Activated naive CD4-positive, alpha-beta T cell treated with anti-CD3 and anti-CD28 coated beads for 36 hours (primary cell): ENCODE data around the gene GJC1. TPM values are rescaled to one million over a fixed set of nuclear protein-coding genes. Genes with fewer than 3 reads are reported as not detected.
"Not testable (repeated sequence)": the region's sequence is repeated elsewhere in the genome, so short reads cannot be mapped to it uniquely, and the experiment has no call there.

Experiments used
- CTCF ChIA-PET: fragments of 350-600 bp; sonication (Branson Sonifier 250); formaldehyde crosslinking; loops from one replicate; lab custom pipeline; 2021; ENCODE audit warnings: antibody characterized with exemption; lab: Charles Lee
- DNase-seq: peaks from one replicate; pipeline ENCODE4 v3.0.0-alpha.2; 2020
- H3K27ac Mint-ChIP-seq: one replicate; pipeline ENCODE4 v1.8.0; 2021; ENCODE audit warnings: mild to moderate bottlenecking, mixed read lengths
- H3K27me3 Mint-ChIP-seq: one replicate; pipeline ENCODE4 v1.8.0; 2021; ENCODE audit warnings: low read depth, mixed read lengths
- H3K36me3 Mint-ChIP-seq: one replicate; pipeline ENCODE4 v1.8.0; 2021; ENCODE audit warnings: low read depth, mixed read lengths
- H3K4me1 Mint-ChIP-seq: one replicate; pipeline ENCODE4 v1.8.0; 2021; ENCODE audit warnings: low read depth, mixed read lengths
- H3K4me3 Mint-ChIP-seq: one replicate; pipeline ENCODE4 v1.8.0; 2021; ENCODE audit warnings: mild to moderate bottlenecking, moderate library complexity, mixed read lengths
- H3K9me3 Mint-ChIP-seq: one replicate; pipeline ENCODE4 v1.8.0; 2021; ENCODE audit warnings: mixed read lengths
- intact Hi-C: fragments of 100-400 bp; cut with micrococcal nuclease; formaldehyde crosslinking; loops from one replicate; pipeline ENCODE4 v1.15.1; 2023
- total RNA-seq, 2 experiments: library from RNA; stranded (reverse); gene quantifications; one replicate each; pipeline ENCODE4 v1.2.3, GENCODE V29; 2021

Gene GJC1
- total RNA-seq, 2 experiments from 2014 or later = 2.5 TPM

GRCh38 chr17:44842748-44843147 lies 12.7 kb upstream of the GJC1 start:
- no peak for DNase-seq
- intact Hi-C loops = no loop called here
- Mint-ChIP-seq H3K36me3 (no peaks in the 10 kb centered on the region), H3K4me3 (no peak overlapping the region), H3K9me3 (no peaks in the 10 kb centered on the region), H3K27ac (no peak overlapping the region), H3K27me3 (no peaks in the 10 kb centered on the region), H3K4me1 (peaks cover 7% of the 10 kb centered on the region)
- CTCF ChIA-PET = no interaction called here

- DNase-seq = peak; percentile 13
- intact Hi-C loops = no loop called here
- no peak overlapping the region for H3K27ac Mint-ChIP-seq
- no peaks in the 10 kb centered on the region for H3K27me3 Mint-ChIP-seq
- CTCF ChIA-PET = no interaction called here
- H3K4me1 Mint-ChIP-seq = peaks cover 7% of the 10 kb centered on the region
- H3K9me3 Mint-ChIP-seq = no peaks in the 10 kb centered on the region
- H3K4me3 Mint-ChIP-seq = no peak overlapping the region
- no peaks in the 10 kb centered on the region for H3K36me3 Mint-ChIP-seq
Measured at GRCh38 chr17:44840936-44841335, 10.8 kb upstream of the GJC1 start.

- no peak overlapping the region for H3K4me3 Mint-ChIP-seq
Measured at GRCh38 chr17:44840274-44840673, 10.2 kb upstream of the GJC1 start.

GRCh38 chr17:44837196-44837595 lies 7.1 kb upstream of the GJC1 start:
- Mint-ChIP-seq H3K9me3 (no peaks in the 10 kb centered on the region), H3K4me1 (peaks cover 7% of the 10 kb centered on the region), H3K36me3 (no peaks in the 10 kb centered on the region), H3K27me3 (peaks cover 5% of the 10 kb centered on the region), H3K27ac (no peak overlapping the region), H3K4me3 (no peak overlapping the region)
- DNase-seq = no peak
- CTCF ChIA-PET = interaction anchor here (0.5 to 1.1 kb wide), 3 partner anchors 13 to 140 kb away, joined by 3 read pairs; no protein-coding TSS in a partner anchor
- intact Hi-C loops = no loop called here

More at GRCh38 chr17:44840274-44840673, 10.2 kb upstream of the GJC1 start:
- H3K27ac Mint-ChIP-seq = no peak overlapping the region
- no peak for DNase-seq
- no peaks in the 10 kb centered on the region for H3K36me3 Mint-ChIP-seq
- intact Hi-C loops = no loop called here
- H3K27me3 Mint-ChIP-seq = no peaks in the 10 kb centered on the region
- CTCF ChIA-PET = no interaction called here
- peaks cover 7% of the 10 kb centered on the region for H3K4me1 Mint-ChIP-seq
- H3K9me3 Mint-ChIP-seq = no peaks in the 10 kb centered on the region

GRCh38 chr17:44832805-44833204 lies 2.7 kb upstream of the GJC1 start:
- Mint-ChIP-seq H3K27ac (no peak overlapping the region), H3K27me3 (peaks cover 27% of the 10 kb centered on the region), H3K9me3 (no peaks in the 10 kb centered on the region), H3K4me3 (no peak overlapping the region), H3K36me3 (no peaks in the 10 kb centered on the region), H3K4me1 (peaks cover 10% of the 10 kb centered on the region)
- CTCF ChIA-PET = interaction anchor here (1.4 kb wide), 1 partner anchor 54 kb away, joined by 3 read pairs; no protein-coding TSS in a partner anchor
- intact Hi-C loops = no loop called here
- no peak for DNase-seq

GRCh38 chr17:44831371-44831770 lies 1.3 kb upstream of the GJC1 start:
- intact Hi-C loops = loop anchor here (1.0 kb wide), 1 partner anchor 52 kb away; no protein-coding TSS in a partner anchor
- Mint-ChIP-seq H3K4me3 (no peak overlapping the region), H3K36me3 (no peaks in the 10 kb centered on the region), H3K9me3 (no peaks in the 10 kb centered on the region), H3K27ac (no peak overlapping the region), H3K4me1 (peaks cover 10% of the 10 kb centered on the region), H3K27me3 (peaks cover 38% of the 10 kb centered on the region)
- no peak for DNase-seq
- CTCF ChIA-PET = interaction anchor here (1.4 kb wide), 1 partner anchor 52 kb away, joined by 3 read pairs; no protein-coding TSS in a partner anchor

- Mint-ChIP-seq H3K27me3 (peaks cover 38% of the 10 kb centered on the region), H3K4me1 (peaks cover 10% of the 10 kb centered on the region), H3K27ac (no peak overlapping the region), H3K4me3 (peak overlapping the region; percentile 68), H3K36me3 (no peaks in the 10 kb centered on the region), H3K9me3 (no peaks in the 10 kb centered on the region)
- intact Hi-C loops = loop anchor here (1.0 kb wide), 1 partner anchor 51 kb away; no protein-coding TSS in a partner anchor
- CTCF ChIA-PET = interaction anchor here (0.9 to 1.4 kb wide), 2 partner anchors 18 to 51 kb away, joined by 3 read pairs; no protein-coding TSS in a partner anchor
- DNase-seq = peak; percentile 10
Measured at GRCh38 chr17:44830359-44831288, 537 bp upstream of the GJC1 start.

- peak; percentile 43 for DNase-seq
Measured at GRCh38 chr17:44828919-44829522, 1.1 kb downstream of the GJC1 start.

GRCh38 chr17:44827863-44828262 lies 2.2 kb downstream of the GJC1 start:
- no peaks in the 10 kb centered on the region for H3K9me3 Mint-ChIP-seq
- peaks cover 39% of the 10 kb centered on the region for H3K27me3 Mint-ChIP-seq
- no peak for DNase-seq
- intact Hi-C loops = loop anchor here (2.0 kb wide), 1 partner anchor 53 kb away; no protein-coding TSS in a partner anchor
- H3K27ac Mint-ChIP-seq = no peak overlapping the region
- CTCF ChIA-PET = interaction anchor here (0.5 to 1.1 kb wide), 3 partner anchors 49 to 493 kb away, joined by 3 to 4 read pairs (median 4); no protein-coding TSS in a partner anchor
- H3K36me3 Mint-ChIP-seq = no peaks in the 10 kb centered on the region
- H3K4me1 Mint-ChIP-seq = peaks cover 10% of the 10 kb centered on the region
- no peak overlapping the region for H3K4me3 Mint-ChIP-seq

More at GRCh38 chr17:44828919-44829522, 1.1 kb downstream of the GJC1 start:
- no peaks in the 10 kb centered on the region for H3K9me3 Mint-ChIP-seq
- peaks cover 10% of the 10 kb centered on the region for H3K4me1 Mint-ChIP-seq
- intact Hi-C loops = loop anchor here (2.0 kb wide), 1 partner anchor 54 kb away; no protein-coding TSS in a partner anchor
- H3K4me3 Mint-ChIP-seq = peak overlapping the region; percentile 77
- H3K36me3 Mint-ChIP-seq = no peaks in the 10 kb centered on the region
- H3K27me3 Mint-ChIP-seq = peaks cover 40% of the 10 kb centered on the region
- CTCF ChIA-PET = interaction anchor here (1.1 kb wide), 1 partner anchor 50 kb away, joined by 4 read pairs; no protein-coding TSS in a partner anchor
- no peak overlapping the region for H3K27ac Mint-ChIP-seq

GRCh38 chr17:44826123-44826790 lies 3.8 kb downstream of the GJC1 start:
- Mint-ChIP-seq H3K9me3 (no peaks in the 10 kb centered on the region), H3K4me1 (peaks cover 10% of the 10 kb centered on the region), H3K4me3 (no peak overlapping the region), H3K27me3 (peaks cover 32% of the 10 kb centered on the region), H3K27ac (no peak overlapping the region), H3K36me3 (no peaks in the 10 kb centered on the region)
- intact Hi-C loops = no loop called here
- CTCF ChIA-PET = interaction anchor here (0.7 to 1.1 kb wide), 4 partner anchors 51 to 488 kb away, joined by 3 to 5 read pairs (median 4); no protein-coding TSS in a partner anchor
- no peak for DNase-seq

- CTCF ChIA-PET = interaction anchor here (0.6 to 1.0 kb wide), 2 partner anchors 9 to 54 kb away, joined by 3 to 4 read pairs; no protein-coding TSS in a partner anchor
- peaks cover 30% of the 10 kb centered on the region for H3K27me3 Mint-ChIP-seq
- H3K36me3 Mint-ChIP-seq, H3K4me3 Mint-ChIP-seq, DNase-seq, H3K9me3 Mint-ChIP-seq, H3K27ac Mint-ChIP-seq, intact Hi-C loops: not testable (repeated sequence)
- H3K4me1 Mint-ChIP-seq = peaks cover 10% of the 10 kb centered on the region
Measured at GRCh38 chr17:44825236-44825635, 4.9 kb downstream of the GJC1 start.
